AG04450 (cell line): ENCODE data around the gene ADGRD1. TPM values are rescaled to one million over a fixed set of nuclear protein-coding genes. Genes with fewer than 3 reads are reported as not detected.

Experiments
- CTCF ChIA-PET: fragments of 300-600, 350-600 bp; formaldehyde crosslinking; extraction: SDS; loops from one replicate; lab custom pipeline; 2022; ENCODE audit warnings: antibody characterized with exemption, inconsistent platforms; lab: Charles Lee
- POLR2A ChIA-PET: fragments of 350-600 bp; formaldehyde crosslinking; extraction: SDS; loops from one replicate; lab custom pipeline; 2021; ENCODE audit warnings: antibody characterized with exemption, inconsistent platforms; lab: Yijun Ruan, JAX
- DNase-seq: peaks from one replicate; pipeline ENCODE4 v3.0.0-alpha.2; 2011; ENCODE audit warnings: low read depth, low spot score
- H3K27ac ChIP-seq: one replicate; pipeline ENCODE4 v1.5.1; 2012; ENCODE audit warnings: low read depth, low read length, control low read depth
- H3K27me3 ChIP-seq: one replicate; pipeline ENCODE4 v1.6.0; 2012; ENCODE audit warnings: low read length; ENCODE audit not compliant: control insufficient read depth, insufficient read depth
- H3K4me3 ChIP-seq: 2 replicates; pipeline ENCODE4 v1.5.1; 2011; ENCODE audit warnings: mild to moderate bottlenecking, low read depth, low read length, control low read depth
- H3K9me3 ChIP-seq: 2 replicates; pipeline ENCODE4 v1.5.1; 2012; ENCODE audit warnings: low read length; ENCODE audit not compliant: control insufficient read depth, insufficient read depth
- CTCF ChIP-seq: IDR thresholded peaks from 2 replicates; pipeline ENCODE4 v1.5.1; 2011; ENCODE audit warnings: low read depth, low read length, control low read depth, inconsistent platforms
- polyA plus RNA-seq: library from polyadenylated mRNA; depleted of rRNA; stranded (reverse); fragments of >200 nt; gene quantifications from 2 replicates; pipeline ENCODE4 v1.2.3, GENCODE V29; 2011

ADGRD1 gene
- polyA plus RNA-seq, 1 experiment: 0.05 TPM

GRCh38 chr12:130955238-130955816, 1.6 kb downstream of the ADGRD1 start:
- Histone ChIP-seq H3K27me3 (no peaks in the 10 kb centered on the region), H3K27ac (no peak overlapping the region), H3K4me3 (no peak overlapping the region), H3K9me3 (peaks cover 32% of the 10 kb centered on the region)
- TF ChIP-seq CTCF: no peak
- CTCF ChIA-PET: no interaction called here
- no peak for DNase-seq
- POLR2A ChIA-PET: no interaction called here

- ChIA-PET CTCF (no interaction called here), POLR2A (no interaction called here)
- Histone ChIP-seq H3K4me3 (no peak overlapping the region), H3K27me3 (no peaks in the 10 kb centered on the region), H3K27ac (no peak overlapping the region), H3K9me3 (peaks cover 32% of the 10 kb centered on the region)
- TF ChIP-seq CTCF: no peak
- DNase-seq: no peak
Observed at GRCh38 chr12:130956009-130956408, 2.3 kb downstream of the ADGRD1 start.

- CTCF ChIA-PET: no interaction called here
- Histone ChIP-seq H3K27ac (no peak overlapping the region), H3K4me3 (no peak overlapping the region), H3K9me3 (peaks cover 32% of the 10 kb centered on the region), H3K27me3 (no peaks in the 10 kb centered on the region)
- POLR2A ChIA-PET: no interaction called here
- no peak for DNase-seq
- no peak for TF ChIP-seq CTCF
Observed at GRCh38 chr12:130956456-130957303, 3.0 kb downstream of the ADGRD1 start.

- Histone ChIP-seq H3K4me3 (no peak overlapping the region), H3K27me3 (no peaks in the 10 kb centered on the region), H3K9me3 (peaks cover 32% of the 10 kb centered on the region), H3K27ac (no peak overlapping the region)
- no peak for TF ChIP-seq CTCF
- DNase-seq: no peak
- ChIA-PET POLR2A (no interaction called here), CTCF (no interaction called here)
Observed at GRCh38 chr12:130957304-130957621, 3.6 kb downstream of the ADGRD1 start.

- no peak for DNase-seq
- CTCF ChIA-PET: no interaction called here
- Histone ChIP-seq H3K27me3 (no peaks in the 10 kb centered on the region), H3K27ac (no peak overlapping the region), H3K4me3 (no peak overlapping the region), H3K9me3 (peaks cover 32% of the 10 kb centered on the region)
- no peak for TF ChIP-seq CTCF
- POLR2A ChIA-PET: no interaction called here
Observed at GRCh38 chr12:130958557-130959140, 4.9 kb downstream of the ADGRD1 start.
